NCI-H69 (cell line): ENCODE results near the gene SLIT3.
A peak's percentile ranks its signal among the peaks of the same experiment; 100 is the strongest.

Experiments used
- DNase-seq: peaks from one replicate; lab custom pipeline; 2025; lab: John Stamatoyannopoulos, UW

Gene SLIT3

DNA sequence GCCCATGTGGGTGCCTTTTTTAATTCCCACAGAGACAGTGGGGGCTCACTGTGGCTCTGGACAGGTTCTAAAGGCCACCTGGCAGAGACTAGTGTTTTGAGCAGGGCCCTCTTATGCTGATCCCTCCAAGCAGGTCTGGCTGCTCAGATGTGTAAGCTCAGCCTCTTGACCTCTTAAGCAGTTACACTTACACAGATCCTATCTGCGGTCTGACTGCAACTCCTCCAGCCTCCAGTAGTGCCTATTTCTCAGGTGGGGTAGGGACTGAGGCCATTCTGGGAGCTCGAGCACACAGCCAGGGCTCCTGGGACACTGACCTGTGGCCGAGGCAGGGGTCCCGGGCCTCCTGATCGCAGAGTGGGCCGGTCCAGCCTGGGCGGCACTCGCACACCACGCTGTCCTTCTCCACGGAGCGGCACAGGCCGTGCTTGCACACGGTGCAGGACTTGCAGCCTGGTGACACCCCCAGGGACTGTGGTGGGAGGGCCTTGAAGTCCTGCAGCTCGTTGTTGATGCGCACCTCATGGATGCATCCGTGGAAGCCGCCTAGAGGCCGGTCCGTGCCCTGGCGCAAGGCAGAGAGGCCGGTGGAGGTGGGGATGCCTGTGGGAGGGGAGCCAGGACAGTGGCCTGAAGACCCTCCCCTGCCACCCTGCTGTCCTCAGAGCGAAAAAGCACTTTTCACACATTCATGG is 629.9 kb downstream of the SLIT3 start:
- DNase-seq = no peak

- no peak for DNase-seq
Measured at GRCh38 chr5:168669668-168670378, 631.1 kb downstream of the SLIT3 start.

GRCh38 chr5:168669156-168669555 is 631.8 kb downstream of the SLIT3 start:
- no peak for DNase-seq

GRCh38 chr5:168668078-168668477 is 632.9 kb downstream of the SLIT3 start:
- no peak for DNase-seq

DNA sequence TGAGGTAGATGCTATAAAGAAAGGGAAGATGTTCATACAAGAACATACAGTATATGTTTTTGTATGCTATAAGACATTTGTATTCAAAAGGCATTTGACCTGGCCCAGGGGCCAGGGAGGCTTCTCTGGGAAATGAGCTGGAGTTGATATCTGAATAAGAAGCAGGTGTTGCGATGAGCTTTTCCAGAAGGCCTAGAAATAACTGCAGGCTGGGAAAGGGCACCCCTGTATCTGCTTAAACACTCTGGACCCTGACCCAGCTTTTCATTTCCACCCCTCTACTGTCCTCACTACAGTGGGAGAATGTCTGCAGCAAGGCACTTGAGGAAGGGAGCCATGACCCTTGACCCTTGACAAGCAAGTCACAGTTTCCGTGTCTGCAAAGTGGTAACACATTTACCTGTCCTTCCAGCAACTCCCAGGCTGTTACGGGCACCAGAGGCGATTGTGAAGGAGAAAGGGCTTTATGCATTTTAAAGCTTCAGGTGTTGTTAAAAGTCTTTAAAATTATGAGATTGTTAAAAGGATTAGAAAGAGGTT is 633.6 kb downstream of the SLIT3 start:
- no peak for DNase-seq

GRCh38 chr5:168666356-168666755 is 634.6 kb downstream of the SLIT3 start:
- no peak for DNase-seq

DNA sequence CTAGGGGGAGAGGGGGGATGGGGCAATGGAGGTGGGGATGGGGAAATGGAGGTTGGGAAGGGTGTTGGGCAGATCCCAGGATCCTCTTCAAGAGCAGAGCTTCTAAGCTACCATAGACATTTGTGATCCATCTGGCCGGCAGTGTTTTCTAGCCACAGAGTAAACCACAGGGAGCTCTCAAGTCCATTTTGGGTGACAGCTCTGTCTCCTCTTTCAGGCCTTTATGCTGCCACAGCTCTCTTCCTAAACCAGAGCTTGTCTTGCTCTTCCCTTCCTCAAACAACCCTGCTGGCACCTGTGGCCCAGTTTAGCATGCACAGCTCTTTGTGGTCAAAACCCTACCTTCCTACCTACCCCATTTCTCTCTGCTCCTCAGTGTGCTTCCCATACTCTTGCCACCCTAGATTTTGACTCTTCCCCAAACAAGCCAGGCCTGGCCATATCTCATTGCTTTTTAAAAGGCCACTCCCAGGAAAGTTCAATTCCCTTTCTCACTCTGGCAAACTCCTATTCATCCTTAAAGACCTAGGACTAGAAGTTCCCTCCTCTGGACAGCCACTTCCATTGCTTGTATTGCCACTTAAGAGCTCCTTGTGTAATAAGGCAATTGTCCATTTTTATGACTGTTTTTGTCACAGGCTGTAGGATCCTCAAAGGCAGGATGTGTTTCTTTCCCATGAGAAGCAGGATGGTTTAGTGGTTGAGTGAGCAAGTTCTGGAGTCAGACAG is 637.5 kb downstream of the SLIT3 start:
- DNase-seq = no peak

GRCh38 chr5:168661593-168662485 is 639.1 kb downstream of the SLIT3 start:
- no peak for DNase-seq

DNA sequence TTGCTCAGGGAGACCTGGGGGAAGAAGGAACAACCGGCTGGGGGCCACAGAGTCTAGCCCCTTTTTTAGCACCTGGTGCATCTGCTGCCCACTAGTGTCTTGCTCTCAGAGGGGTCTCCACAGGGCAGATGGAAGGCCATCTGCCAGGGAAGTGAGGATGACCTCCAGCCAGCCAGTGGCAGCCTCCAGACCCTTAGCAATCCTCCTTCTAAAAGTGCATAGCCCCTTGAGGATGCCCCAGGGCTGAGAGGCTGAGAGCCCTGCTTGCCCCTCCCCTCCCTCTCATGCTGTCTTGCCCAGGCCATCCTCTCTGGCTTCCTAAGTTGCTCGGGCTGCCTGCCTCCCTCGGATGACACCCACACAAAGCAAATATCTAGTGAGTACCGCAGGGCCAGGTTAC is 640.2 kb downstream of the SLIT3 start:
- DNase-seq = no peak

GRCh38 chr5:168659286-168659847 is 641.6 kb downstream of the SLIT3 start:
- DNase-seq = no peak

DNA sequence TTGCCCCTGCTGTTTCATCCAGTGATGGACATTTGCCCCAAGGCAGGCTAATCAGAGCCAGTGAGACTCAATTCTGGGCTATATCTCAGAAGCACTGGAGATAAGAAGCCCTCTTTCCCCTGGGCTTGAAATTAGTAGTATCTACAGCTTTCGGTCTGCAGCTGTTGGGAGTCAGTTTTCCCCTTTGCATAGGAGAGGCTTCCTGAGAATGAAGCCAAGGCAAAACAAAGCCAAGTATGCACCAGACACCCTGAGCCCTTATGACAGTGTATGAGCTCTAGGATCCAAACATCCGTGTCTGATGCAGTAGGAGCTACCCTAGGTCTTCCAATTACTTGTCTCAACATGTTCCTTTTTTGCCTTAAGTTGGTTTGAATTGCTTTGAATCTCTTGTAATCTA is 642.5 kb downstream of the SLIT3 start:
- no peak for DNase-seq

DNA sequence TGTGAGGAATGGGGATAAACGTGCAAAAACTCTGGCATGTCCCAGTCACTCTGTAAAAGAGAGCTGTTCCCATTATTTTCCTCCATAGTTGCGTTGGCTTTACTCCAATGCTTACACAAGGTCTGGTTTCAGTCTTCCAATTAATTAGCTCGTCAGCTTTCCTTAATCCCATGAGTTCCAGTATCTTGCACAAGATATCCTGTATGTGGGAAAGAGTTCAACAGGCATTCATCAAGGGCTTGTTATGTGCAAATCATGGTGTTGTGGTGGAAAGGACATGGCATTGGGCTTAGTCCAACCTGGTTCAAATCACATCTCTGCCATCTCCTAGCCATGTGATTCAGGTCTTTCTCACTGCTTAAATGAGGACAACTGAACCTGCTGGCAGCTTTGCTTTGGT is 644.3 kb downstream of the SLIT3 start:
- DNase-seq = peak; percentile 64

DNA sequence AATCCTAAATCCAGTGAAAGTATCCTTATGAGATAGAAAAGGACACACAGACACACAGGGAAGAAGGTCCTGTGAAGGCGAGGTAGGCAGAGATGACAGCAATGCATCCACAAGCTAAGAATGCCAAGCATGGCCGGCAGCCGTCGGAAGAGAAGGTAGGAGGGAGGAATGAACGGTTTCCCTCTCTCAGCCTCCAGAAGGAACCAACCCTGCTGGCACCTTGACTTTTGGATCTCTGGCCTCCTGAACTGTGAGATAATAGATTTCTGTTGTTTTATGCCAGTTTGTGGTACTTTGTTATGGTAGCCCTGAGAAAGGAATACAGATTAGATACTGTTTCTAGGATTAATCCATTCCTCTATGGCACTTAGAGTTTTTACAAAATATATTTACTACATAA is 645.6 kb downstream of the SLIT3 start:
- DNase-seq = no peak

DNA sequence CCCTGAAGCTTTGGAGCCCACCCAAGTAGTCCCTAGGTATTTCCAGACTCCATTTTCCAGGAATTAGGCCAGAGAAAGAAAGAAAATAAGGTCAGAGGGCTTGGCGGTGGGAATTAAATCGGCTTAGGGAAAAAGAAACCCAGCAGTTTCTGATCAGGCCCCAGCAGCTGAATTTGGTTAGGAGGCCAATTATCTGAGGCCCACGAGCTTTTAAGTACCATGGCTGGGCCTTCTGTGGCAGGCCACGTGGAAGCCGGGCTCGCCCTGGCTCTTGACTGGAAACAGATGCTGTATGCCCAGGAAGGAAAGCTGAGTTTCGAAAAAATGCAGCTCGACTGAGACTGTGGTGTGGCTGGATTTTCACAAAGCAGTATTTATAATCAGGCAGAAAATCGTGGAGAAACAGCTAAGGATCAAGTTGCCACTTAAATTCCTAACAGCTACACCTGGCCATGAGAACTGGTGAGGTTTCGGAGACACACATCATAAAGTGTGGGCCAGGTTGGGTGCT is 646.7 kb downstream of the SLIT3 start:
- no peak for DNase-seq

- no peak for DNase-seq
Measured at GRCh38 chr5:168653626-168654025, 647.3 kb downstream of the SLIT3 start.

DNA sequence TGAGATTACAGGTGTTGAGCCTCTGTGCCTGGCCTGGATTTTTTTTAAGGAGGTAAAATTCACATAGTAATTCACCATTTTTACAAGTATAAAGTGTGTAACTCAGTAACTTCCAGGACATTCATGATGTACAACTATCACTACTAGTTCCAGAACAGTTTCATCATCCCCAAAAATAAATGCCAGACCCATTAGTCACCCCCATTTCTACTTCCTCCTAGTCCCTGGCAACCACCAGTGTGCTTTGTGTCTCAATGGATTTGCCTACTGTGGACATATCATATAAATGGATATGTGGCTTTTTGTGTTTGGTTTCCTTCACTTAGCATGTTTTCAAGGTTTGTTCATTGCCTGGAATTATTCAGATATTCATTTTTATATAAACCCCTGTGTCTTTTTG is 649.3 kb downstream of the SLIT3 start:
- DNase-seq = no peak

- no peak for DNase-seq
Measured at GRCh38 chr5:168649306-168649705, 651.6 kb downstream of the SLIT3 start.

GRCh38 chr5:168648576-168648975 is 652.4 kb downstream of the SLIT3 start:
- DNase-seq = no peak

DNA sequence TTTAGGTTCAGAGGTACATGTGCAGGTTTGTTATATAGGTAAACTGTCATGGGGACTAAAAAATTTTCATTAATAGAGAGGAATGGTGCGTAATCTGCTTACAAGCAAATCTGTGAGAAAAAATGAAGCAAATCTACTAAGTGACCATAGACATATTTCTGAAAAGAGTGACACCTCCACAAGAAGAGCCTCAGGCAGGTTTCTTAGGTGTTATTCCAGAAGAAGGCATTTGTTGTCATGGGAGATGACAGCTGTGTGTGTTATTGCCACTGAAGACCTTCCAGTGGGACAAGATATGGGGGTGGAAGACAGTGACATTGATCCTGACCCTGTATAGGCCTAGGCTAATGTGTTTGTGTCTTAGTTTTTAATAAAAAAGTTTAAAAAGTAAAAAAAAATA is 652.9 kb downstream of the SLIT3 start:
- DNase-seq = no peak

GRCh38 chr5:168647083-168647482 is 653.9 kb downstream of the SLIT3 start:
- no peak for DNase-seq

DNA sequence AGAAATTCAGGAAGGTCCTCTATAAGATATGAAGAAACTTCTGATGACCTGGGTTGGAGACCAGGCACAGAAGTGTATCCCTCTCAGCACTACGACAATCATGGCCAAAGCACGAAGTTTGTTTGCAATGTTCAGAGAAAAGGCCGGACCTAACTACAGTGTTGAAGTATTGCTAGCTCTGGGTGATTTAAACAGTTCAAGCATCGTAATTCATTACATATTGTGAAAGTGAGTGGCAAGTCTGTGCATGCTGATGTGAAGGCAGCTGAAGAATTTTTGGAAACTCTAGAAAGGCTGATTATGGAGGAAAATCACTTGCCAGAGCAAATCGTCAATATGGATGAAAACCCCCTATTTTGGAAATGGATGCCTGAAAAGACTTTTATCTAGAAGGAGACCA is 654.6 kb downstream of the SLIT3 start:
- no peak for DNase-seq
